Left colon (tissue), 2 donors: ENCODE results near the gene CLASP1. TPM values are rescaled to one million over a fixed set of nuclear protein-coding genes. Genes with fewer than 3 reads are reported as not detected.
"Not testable (repeated sequence)": the region's sequence is repeated elsewhere in the genome, so short reads cannot be mapped to it uniquely, and the experiment has no call there.

Experiments
- ATAC-seq: fragments of 200-7000 bp; cut with Tn5 transposase; one replicate; pipeline ENCODE4 v1.9.1; 2020; ENCODE audit warnings: mild to moderate bottlenecking, moderate library complexity
- DNase-seq, 2 donors: peaks; one replicate each; pipeline ENCODE4 v3.0.0-alpha.2; 2020
- intact Hi-C, 2 donors: fragments of 100-400 bp; cut with DNase I in 1 of 2; cut with micrococcal nuclease in 1 of 2; formaldehyde crosslinking; loops; one replicate each; pipeline versions ENCODE4 v1.11.2 to v1.14.0; 2022; cut with DNase I, micrococcal nuclease
- total RNA-seq, 2 donors: library from RNA; stranded (reverse); fragmentation: NEBNext Ultra II Directional; extraction: Animal tissue kit (Norgen Biotek cat#: 25700); gene quantifications; one replicate each; pipeline ENCODE4 v1.2.1, GENCODE V29; 2021
- donor health status: DM: no; HTN: no; CAD: no.
- donor health status: DM: yes; HTN: yes; CAD: no.

CLASP1 gene
- total RNA-seq, 2 donors from 2014 or later: 33.8 to 36.1 TPM

DNA sequence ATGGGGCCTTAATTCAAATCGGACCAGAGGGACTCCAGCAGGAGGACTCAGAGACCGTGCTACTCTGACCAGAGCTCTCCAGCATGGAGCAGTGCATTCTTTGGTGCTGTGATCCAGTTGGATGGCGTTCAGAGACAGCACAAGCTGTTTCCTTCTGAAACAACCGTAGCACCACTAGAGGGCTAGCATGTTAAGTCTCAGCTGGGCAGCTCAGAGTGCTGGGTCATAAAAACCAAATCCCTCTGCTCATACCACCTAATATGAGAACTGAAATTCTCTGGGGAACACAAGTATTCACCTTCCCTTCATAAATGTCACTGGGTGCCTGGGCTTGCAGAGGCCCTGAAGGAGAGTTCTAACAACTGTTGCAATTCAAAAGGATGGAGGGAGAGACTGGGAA is 266.5 kb downstream of the CLASP1 start:
- intact Hi-C loops: no loop called here
- ATAC-seq (no peak), DNase-seq (no peak)

DNA sequence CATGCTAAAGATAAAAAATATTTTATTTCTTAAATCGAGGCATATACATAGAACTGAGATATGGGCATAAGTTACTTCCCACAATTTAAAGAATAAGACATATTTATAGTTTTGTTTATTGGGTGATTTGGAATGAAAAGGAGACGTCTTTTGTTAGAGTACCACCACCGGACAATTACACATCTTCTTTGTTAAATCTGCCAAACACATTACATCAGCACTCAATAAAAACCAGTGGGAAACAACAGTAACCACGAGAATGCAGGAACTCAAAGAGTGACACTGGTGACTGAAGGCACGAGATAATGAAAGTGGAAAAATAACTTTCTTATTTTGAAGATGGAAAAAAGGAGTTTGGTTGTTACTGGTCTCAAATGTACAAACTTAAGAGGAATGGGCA is 271.6 kb downstream of the CLASP1 start:
- ATAC-seq: no peak
- no peak for DNase-seq
- intact Hi-C loops: no loop called here

DNA sequence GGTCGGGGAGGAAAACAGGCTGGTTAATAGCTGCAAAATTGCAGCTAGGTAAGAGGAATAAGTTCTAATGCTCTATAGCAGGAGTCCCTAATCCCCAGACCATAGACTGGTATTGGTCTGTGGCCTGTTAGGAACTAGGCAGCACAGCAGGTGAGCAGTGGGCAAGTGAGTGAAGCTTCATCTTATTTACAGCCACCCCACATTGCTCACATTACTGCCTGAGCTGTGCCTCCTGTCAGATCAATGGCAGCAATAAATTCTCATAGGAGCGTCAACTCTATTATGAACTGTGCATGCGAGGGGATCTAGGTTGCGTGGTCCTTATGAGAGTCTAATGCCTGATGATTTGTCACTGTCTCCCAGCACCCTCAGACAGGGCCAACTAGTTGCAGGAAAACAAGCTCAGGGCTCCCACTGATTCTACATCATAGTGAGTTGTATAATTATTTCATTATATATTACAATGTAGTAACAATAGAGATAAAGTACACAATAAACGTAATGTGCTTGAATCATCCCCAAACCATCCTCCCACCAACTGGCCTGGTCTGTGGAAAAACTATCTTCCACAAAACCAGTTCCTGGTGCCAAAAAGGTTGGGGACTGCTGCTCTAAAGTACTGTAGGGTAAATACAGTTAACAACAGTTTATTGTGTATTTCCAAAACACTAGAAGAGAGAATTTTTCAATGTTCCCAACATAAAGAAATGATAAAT is 272.6 kb downstream of the CLASP1 start:
- no peak for DNase-seq
- intact Hi-C loops: no loop called here
- no peak for ATAC-seq

DNA sequence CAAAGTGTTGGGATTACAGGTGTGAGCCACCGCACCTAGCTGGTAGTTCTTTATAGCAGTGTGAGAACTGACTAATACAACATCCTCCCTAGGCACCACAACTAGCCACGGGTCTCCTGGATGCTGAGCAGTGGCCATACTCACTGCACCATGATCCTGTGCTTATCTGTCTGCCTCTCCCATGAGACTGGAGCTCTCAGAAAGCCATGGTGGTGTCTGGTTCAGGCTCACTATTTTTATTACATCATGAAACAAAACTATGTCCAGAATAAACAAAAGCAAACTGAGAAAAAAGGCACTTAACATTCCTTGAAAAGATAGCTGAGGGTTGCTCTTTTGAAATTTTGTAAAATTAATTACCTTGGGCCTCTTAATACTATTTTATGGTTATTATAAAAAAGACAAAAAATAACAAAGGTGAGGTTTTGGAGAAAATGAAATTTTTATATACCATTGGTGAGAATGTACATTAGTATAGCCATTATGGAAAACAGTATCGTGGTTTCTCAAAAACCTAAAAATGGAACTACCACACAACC is 273.6 kb downstream of the CLASP1 start:
- DNase-seq: no peak
- no peak for ATAC-seq
- intact Hi-C loops: no loop called here

DNA sequence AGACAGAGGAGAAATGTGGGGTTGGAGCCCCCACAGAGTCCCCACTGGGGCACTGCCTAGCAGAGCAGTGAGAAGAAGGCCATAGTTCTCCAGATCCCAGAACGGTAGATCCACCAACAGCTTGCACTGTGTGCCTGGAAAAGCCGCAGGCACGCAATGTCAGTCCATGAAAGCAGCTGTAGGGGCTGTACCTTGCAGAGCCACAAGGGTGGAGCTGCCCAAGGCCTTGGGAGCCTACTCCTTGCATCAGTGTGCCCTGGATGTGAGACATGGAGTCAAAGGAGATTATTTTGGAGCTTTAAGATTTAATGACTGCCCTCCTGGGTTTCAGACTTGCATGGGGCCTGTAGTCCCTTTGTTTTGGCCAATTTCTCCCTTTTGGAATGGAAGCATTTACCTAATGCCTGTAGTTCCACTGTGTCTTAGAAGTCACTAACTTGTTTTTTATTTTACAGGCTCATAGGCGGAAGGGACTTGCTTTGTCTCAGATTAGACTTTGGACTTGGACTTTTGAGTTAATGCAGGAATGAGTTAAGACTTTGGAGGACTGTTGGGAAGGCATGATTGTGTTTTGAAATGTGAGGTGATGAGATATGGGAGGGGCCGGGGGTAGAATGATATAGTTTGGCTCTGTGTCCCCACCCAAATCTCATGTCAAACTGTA is 274.7 kb downstream of the CLASP1 start:
- intact Hi-C loops, DNase-seq: not testable (repeated sequence)
- ATAC-seq: peak; percentile 79

DNA sequence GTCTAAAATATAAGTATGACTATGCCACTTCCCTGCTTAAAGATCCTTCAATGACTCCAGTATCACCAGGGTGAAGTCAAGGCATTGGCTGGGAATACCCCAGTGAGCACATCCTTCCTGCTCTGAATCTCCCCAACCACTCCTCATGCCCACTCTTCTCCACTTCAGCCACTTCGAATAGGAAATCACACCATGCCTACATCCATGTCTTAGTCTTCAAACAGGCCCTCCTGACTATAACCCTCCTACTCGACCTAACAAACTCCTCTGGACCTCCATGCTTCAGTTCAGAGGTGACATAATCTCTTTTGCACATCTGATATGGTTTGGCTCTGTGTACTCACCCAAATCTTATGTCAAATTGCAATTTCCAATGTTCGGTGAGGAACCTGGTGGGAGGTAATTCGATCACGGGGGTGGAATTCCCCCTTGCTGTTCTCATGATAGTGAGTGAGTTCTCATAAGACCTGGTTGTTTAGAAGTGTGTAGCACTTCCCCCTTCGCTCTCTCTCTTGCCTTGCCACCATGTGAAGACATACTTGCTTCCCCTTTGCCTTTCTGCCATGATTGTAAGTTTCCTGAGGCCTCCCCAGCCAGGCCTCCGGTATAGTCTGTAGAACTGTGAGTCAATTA is 276.4 kb downstream of the CLASP1 start:
- no peak for DNase-seq
- ATAC-seq: no peak
- intact Hi-C loops: no loop called here

DNA sequence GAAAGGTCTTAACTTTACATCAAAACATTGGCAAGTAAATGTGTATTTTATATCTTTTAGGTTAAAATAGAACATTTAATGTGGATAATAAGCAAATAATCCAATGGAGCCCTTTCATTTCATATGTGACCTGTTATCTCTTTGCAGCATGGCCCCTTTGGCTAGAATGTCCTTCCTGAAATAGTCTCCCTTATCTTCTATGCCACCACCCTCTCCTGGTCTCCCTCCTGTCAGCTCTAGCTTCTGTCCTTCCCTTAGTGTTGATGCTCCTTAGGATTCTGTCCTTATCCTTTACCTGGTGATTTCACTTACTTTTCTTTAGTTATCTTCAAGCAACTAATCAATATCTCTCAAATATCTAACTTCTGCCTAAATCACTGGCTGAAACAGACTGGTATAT is 277.2 kb downstream of the CLASP1 start:
- ATAC-seq (no peak), DNase-seq (no peak)
- intact Hi-C loops: no loop called here

DNA sequence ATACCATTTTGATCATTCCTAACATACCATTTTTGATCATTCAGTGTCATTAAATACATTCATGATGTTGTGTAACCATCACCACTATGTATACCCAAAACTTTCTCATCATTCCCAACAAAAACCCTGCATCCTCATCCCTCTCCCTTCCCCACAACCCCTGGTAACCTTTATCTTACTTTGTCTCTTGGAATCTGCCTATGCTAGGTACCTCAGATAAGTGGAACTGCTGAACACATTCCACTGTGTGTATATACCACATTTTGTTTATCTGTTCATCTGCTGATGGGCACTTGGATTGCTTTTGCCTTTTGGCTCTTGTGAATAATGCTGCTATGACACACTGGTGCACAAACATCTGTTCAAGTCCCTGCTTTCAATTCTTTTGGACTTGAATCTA is 280.4 kb downstream of the CLASP1 start:
- no peak for DNase-seq
- intact Hi-C loops: no loop called here
- no peak for ATAC-seq

DNA sequence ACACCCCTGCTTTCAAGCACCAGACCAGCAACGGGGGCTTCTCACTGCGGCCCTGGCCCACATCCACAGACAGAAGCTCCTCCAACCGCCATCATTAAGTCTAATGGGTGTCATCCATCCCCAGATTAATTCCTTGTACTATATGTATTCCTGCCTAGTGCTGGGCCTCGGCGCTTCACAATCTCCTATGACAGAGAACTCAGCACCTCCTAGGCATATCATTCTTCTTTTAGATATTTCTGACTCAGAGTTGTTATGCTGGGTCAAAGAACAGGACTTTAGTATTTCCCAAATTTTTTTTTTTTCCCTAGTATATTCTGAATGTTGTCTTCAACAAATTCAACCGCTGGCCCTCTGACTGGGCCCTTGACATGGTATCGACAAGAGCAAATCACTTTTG is 281.1 kb downstream of the CLASP1 start:
- no peak for ATAC-seq
- intact Hi-C loops: no loop called here
- no peak for DNase-seq

DNA sequence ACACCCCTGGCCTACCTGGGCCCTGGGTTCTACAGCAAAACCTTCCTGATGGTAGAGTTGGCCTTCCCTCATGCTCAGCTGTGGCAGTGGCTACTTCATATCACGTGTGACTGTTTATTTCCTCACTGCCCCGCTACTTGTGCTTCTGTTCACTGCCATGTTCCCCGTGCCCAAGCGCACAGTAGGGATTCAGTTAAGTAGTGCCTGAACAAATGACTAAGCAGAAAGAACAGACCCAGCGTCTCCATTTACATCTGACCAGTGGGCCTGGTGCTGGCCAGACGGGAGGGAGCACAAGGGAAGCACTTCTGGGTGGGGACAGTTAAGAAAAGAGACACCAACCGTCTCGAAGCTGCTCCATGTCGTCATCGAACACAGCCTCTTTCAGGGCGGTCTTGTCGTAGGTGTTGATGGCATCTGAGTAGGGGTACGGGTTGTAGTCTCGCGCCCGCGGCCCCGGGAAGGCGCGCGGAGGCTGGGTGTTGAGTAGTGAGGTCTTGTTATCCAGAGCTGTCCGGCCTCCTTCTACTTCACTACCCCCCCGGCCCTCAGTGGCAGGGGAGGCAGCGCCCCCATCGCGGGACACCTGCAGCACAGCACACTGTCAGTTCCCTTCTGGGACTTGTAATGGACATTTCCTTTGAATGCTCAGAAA is 281.9 kb downstream of the CLASP1 start:
- DNase-seq: no peak
- intact Hi-C loops: no loop called here
- ATAC-seq: no peak

DNA sequence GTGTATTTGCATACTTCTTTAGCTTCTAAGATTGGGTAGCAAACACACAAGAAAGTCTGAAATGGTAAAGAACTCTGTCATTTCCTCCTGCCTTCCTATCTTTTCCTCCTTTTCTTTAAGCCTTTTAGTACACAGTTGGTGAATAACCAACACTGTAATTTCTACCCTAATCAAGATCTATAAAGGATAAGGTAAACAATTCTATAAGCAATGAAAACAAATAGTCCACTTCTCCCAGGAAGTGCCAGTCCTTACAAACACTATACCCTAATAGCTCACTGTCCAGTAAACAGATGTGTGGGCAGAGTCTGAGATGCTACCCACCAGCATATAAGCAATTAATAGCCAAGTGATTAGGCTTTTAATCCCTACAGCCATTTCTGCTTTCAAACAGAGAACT is 283.2 kb downstream of the CLASP1 start:
- DNase-seq: no peak
- intact Hi-C loops: no loop called here
- peak; percentile 12 for ATAC-seq

DNA sequence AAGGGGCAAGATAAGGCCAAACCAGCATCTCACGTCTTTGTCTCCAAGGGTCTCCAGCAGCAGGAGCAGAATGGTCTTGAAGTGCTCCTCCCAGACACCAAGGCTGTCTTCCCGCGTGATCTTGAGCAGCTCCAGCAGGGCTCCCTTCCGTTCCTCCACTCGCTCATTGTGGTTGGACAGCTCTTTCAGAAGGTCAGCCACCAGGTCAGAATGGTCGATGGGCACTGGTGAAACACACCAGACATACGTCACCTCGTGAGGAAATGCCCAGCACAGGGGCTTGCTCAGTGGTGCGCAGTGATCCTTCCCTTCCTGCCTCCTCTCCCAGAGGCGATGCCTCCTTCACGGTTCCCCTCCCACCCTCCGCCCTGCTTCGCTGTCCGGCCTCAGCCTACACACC is 284.2 kb downstream of the CLASP1 start:
- ATAC-seq (no peak), DNase-seq (no peak)
- intact Hi-C loops: no loop called here

DNA sequence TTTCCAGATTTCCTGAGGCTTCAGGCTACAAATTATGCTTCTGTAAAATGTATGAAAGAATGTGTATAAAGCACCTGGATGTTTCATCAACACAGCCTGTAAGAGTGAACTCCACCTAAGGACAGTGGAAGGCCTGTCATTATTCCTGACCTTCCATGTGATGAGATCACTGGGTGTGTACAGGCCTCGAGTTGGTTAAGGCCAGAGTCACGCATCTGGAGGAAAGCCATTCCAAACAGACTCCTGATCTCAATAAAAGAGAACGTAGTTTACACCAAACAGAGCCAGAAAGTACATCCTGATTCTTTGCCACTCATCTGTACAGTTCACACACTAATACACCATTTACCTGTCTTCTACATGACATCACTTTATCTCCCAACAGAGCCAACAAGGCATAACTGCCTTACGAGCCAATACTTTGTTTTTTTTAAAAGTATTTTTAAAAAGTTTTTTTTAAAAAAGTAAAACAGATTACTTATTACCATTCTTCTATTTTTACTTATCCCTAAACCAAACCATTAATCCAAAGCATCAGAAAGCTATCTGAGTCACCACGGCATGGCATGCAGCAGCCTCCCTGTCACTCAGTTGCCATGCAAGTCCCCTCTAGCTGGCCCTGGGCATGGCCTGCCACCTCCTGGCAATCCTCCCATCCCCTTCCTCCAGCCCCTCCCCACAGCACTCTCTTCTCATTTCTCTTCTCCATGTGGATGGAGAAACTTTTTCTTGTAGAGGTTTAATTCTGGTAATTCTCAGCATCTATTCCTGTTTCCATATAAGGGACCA is 285.4 kb downstream of the CLASP1 start:
- peak; percentile 89 for ATAC-seq
- peak in 1 of 2 donors; percentile 78 for DNase-seq
- intact Hi-C loops: no loop called here

DNA sequence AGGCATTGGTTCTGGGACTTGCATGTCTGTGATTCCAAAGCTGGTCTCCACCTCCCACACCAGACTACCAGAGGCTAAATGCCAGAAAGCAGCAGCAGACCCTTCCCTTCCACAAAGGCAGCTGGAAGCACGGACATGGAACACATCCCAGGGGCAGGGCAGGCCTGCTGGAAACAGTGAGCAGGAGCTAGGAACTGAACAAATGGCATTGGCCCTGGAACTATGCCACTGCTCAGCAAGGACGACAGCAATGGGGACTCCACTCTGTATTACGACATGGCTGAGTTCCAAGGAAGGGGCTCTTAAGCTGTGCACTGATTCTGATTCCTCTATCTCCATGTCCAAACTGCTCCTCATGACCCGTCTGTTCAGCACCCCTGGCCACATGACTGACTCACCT is 286.5 kb downstream of the CLASP1 start:
- DNase-seq (no peak), ATAC-seq (no peak)
- intact Hi-C loops: no loop called here

DNA sequence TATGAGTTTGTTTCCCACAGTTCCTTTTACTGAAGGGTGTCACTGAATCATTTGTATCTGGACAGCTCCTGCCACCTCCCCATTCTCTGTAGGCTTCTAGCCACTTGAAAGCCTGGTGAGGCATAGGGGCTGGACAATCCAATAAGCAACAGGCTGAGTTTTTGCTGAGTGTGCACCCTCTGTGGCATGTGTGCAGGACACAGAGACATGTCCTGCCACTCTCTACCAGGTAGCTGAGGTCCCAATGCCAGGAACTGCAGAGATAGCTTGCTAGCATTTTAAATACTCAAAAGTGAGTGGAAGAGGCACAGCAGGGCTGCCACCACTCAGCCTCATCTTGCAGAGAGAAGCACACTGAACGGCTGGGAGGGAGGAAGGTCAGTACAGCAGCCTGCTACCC is 287.0 kb downstream of the CLASP1 start:
- intact Hi-C loops: no loop called here
- DNase-seq (no peak), ATAC-seq (no peak)

DNA sequence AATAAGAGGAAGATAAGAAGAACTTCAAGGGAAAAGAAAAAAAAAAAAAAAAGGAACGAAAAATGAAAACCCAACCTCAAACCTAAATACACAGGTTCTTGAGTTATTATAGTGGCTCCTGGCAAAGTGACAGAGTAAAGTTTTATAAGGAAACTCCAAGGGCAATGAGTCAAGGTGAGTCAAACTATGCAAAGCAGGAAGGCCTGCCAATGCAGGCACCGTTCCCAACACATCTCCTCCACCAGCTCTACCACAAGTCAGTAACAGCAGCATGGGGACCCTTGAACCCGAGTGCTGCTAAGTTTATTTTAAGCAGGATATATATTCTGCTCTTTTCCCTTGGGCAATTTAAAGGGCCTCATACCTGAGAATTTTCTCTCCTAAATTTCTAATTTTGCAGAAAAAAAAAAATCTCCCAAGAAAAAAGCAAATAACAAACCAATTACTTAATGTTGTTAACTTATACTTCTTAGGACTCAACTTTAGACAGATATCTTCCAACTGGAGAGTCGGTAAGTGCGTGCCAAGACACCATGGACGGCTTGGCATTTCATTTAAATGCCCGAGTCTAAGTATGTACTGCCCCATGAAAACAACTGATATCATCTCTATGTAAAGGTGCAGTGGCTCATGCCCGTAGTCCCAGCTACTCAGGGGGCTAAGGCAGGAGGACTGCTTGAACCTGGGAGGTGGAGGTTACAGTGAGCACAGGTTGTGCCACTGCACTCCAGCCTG is 288.5 kb downstream of the CLASP1 start:
- intact Hi-C loops: no loop called here
- DNase-seq: peak; percentile 56 to 72
- ATAC-seq: peak; percentile 73

DNA sequence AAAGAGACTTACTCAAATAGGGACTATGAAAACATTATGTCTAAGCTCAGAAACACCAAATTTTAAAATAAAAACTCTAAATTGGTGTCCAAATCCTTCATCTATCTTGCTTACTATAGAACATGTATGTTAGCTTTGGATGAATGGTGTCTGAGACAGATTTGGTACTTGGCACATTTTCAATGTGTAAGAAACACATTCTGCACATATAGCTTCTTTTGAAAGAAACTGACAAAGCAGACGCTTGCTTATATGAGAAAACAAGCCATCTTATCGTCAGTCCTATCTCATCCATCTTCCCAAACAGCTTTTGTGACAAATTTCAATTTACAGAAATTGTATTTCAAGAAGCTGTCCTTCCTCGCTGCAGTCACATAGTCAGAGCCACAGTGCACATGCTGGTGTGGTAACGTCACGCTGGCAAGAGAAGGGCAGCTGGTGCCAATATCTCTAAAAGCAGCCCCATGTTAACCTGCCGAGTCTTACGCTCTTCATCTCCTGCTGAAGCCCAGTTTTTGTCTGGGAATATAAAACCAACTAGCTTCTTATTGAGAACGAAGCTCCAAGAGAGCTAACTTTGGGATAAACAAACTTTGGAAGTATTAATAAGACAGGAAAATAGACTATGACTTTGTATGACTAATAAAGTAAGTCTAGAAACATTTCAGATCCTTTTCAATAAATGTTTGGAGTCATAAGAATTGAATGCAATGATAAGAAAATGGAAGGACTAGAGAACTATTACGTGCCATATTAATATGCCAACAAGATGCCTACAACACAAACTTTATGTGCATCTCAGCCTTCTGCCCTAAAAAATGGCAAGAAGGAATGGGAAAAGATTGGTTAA is 289.3 kb downstream of the CLASP1 start:
- DNase-seq (no peak), ATAC-seq (no peak)
- intact Hi-C loops: loop anchor here in 1 of 2 donors (10.0 kb wide), 1 partner anchor 265 kb away; no protein-coding TSS in a partner anchor
